HT1080 (cell line): ENCODE data around the gene SLC4A2. TPM values are rescaled to one million over a fixed set of nuclear protein-coding genes. Genes with fewer than 3 reads are reported as not detected.
A peak's percentile ranks its signal among the peaks of the same experiment; 100 is the strongest.
"Not testable (repeated sequence)": the region's sequence is repeated elsewhere in the genome, so short reads cannot be mapped to it uniquely, and the experiment has no call there.

Experiments used
- DNase-seq: peaks from one replicate; pipeline ENCODE4 v3.0.0-alpha.2; 2015; ENCODE audit warnings: low read depth
- polyA plus RNA-seq, 2 experiments: library from polyadenylated mRNA; depleted of rRNA; stranded (reverse); fragments of >200 nt; gene quantifications; 2 replicates each; pipeline ENCODE4 v1.2.3, GENCODE V29; 2015
- total RNA-seq: library from RNA; depleted of rRNA; stranded (reverse); fragments of >200 nt; shearing (Covaris generic); gene quantifications from 2 replicates; pipeline ENCODE4 v1.2.3, GENCODE V29; 2014; rRNA removed

SLC4A2 gene, protein sequence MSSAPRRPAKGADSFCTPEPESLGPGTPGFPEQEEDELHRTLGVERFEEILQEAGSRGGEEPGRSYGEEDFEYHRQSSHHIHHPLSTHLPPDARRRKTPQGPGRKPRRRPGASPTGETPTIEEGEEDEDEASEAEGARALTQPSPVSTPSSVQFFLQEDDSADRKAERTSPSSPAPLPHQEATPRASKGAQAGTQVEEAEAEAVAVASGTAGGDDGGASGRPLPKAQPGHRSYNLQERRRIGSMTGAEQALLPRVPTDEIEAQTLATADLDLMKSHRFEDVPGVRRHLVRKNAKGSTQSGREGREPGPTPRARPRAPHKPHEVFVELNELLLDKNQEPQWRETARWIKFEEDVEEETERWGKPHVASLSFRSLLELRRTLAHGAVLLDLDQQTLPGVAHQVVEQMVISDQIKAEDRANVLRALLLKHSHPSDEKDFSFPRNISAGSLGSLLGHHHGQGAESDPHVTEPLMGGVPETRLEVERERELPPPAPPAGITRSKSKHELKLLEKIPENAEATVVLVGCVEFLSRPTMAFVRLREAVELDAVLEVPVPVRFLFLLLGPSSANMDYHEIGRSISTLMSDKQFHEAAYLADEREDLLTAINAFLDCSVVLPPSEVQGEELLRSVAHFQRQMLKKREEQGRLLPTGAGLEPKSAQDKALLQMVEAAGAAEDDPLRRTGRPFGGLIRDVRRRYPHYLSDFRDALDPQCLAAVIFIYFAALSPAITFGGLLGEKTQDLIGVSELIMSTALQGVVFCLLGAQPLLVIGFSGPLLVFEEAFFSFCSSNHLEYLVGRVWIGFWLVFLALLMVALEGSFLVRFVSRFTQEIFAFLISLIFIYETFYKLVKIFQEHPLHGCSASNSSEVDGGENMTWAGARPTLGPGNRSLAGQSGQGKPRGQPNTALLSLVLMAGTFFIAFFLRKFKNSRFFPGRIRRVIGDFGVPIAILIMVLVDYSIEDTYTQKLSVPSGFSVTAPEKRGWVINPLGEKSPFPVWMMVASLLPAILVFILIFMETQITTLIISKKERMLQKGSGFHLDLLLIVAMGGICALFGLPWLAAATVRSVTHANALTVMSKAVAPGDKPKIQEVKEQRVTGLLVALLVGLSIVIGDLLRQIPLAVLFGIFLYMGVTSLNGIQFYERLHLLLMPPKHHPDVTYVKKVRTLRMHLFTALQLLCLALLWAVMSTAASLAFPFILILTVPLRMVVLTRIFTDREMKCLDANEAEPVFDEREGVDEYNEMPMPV
- total RNA-seq, result 121 and 146 TPM in 2 replicates
- 61.8 and 65.8 TPM in 2 replicates for polyA plus RNA-seq (2015; cell fraction: cytosol; rRNA removed)
- polyA plus RNA-seq (2015; cell fraction: nucleus; rRNA removed), result 172 and 211 TPM in 2 replicates

- no peak for DNase-seq
Measured at GRCh38 chr7:151059367-151060112, at the start of gene SLC4A2. TSS of gene SLC4A2 (plus strand) at chr7:151059589. CDS start at chr7:151061988, 2,399 bp downstream.

DNA sequence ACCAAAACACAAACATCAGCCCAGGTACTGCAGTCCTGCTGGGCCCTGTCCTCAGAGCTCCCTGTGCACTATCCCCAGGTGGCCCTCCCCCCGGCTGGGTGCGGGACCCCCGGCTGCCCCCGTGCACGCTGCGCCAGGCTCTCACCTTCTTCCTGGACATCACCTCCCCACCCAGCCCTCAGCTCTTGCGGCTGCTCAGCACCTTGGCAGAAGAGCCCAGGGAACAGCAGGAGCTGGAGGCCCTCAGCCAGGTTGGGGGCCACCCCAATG is 49.4 kb upstream of the SLC4A2 start:
- DNase-seq, result no peak

DNA sequence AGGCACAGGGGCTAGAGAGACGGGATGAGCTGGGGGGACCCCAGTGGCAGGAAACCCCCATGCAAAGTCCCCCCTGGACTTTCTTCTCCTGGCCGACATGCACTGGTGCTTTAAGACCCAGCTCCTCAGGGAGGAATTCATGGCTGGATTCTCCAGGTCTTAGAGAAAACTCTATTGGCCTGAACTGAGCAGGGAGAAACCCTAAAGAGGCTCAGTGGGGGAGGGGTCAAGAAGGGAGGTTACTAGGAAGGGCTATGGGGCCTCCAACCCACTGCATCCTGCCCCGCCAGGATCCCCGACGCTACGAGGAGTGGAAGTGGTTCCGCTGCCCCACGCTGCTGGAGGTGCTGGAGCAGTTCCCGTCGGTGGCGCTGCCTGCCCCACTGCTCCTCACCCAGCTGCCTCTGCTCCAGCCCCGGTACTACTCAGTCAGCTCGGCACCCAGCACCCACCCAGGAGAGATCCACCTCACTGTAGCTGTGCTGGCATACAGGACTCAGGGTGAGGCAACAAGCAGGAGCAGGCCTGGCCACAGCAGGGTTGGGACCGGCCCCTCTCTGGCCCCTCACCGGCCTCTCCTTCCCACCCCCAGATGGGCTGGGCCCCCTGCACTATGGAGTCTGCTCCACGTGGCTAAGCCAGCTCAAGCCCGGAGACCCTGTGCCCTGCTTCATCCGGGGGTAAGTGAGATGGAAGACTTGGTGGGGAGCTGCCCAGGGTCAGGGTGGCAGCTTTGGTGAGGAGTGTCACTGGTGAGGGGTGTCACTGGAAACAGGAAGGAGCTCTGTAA is 48.9 kb upstream of the SLC4A2 start:
- DNase-seq, result no peak

DNA sequence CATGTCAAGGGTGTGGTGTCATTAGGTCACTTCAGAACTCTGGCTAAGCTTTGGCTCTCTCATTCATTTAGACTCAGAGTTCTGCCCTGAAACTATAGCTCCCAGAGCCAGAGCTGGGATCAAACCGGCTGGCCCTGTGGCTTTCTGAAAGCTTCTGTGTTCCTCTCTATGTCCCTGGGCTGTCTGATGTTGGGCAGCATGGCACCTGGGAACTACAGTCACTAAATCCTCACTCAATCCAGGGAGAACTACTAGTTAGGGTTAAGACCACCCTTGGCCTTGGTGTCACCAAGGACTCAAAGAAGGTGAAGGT is 48.3 kb upstream of the SLC4A2 start:
- DNase-seq, result no peak

DNA sequence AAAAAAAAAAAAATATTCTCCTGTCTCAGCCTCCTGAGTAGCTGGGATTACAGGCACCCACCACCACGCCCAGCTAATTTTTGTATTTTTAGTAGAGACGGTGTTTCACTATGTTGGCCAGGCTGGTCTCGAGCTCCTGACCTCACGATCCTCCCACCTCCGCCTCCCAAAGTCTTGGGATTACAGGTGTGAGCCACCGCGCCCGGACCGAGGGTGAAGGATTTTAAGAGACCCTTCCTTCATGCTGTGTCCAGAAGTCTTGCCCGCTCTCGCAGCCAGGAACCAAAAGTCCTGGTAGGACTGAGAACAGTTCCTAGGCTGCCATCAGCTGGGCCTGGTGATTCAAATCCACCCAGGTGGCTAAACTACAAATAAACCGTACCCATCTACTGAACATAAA is 47.8 kb upstream of the SLC4A2 start:
- not testable (repeated sequence) for DNase-seq

DNA sequence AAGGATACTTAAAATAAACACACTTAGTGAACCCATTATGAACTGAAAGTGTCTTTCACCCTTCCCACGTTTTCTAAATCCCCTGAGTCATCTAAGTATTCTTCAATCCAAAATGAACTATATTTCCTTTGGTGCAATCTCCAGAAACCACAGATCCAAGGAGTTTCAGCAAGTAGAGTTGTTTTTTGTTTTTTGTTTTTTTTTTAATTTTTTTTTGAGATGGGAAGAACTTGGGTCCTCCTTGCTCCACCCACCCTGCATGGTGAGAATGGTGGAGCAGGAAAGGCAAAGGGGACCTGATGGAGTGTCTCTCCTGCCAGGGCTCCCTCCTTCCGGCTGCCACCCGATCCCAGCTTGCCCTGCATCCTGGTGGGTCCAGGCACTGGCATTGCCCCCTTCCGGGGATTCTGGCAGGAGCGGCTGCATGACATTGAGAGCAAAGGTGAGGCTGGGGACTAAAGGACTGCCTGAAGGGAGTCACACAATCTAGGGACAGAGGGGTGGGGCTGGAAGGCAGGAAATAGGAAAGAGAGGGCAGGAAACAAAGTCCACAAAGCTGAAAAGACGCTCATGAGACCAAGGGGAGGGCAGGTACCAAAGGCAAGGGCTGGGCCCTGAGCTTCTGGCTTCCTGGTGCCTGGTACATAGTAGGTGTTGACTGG is 47.2 kb upstream of the SLC4A2 start:
- no peak for DNase-seq

DNA sequence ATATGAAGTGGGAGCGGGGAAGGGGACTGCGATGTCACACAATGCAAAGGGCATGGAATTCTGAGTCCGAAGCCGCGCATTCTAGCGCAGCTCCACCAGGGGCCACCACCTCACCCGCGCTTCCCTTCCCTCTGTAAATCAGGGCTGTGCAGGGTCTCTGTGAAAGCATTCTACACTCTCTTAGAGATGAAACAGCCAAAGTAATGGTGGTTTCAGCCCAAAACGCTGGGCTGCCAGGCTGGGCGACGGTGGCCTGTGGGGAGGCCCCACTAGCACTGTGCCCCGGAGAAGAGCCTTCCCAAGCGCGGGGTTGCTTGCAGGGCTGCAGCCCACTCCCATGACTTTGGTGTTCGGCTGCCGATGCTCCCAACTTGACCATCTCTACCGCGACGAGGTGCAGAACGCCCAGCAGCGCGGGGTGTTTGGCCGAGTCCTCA is 46.5 kb upstream of the SLC4A2 start:
- DNase-seq, result no peak

DNA sequence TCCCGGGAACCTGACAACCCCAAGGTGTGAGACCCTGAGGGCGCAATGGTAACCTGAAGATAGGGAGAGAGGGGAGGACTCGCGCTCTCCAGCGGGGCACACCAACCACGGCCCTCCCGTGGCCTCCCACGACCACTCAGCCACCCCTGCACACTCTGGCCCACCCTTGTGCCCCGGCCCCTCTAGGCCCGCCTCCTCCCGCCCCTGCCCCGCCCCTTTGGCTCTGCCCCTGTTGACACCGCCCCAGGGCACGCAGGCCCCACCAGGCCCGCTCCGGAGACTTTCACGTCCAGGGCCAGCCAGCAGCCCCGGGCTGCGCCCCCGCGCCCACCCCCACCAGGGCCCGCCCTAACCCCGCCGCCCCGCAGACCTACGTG is 46.0 kb upstream of the SLC4A2 start:
- no peak for DNase-seq

DNA sequence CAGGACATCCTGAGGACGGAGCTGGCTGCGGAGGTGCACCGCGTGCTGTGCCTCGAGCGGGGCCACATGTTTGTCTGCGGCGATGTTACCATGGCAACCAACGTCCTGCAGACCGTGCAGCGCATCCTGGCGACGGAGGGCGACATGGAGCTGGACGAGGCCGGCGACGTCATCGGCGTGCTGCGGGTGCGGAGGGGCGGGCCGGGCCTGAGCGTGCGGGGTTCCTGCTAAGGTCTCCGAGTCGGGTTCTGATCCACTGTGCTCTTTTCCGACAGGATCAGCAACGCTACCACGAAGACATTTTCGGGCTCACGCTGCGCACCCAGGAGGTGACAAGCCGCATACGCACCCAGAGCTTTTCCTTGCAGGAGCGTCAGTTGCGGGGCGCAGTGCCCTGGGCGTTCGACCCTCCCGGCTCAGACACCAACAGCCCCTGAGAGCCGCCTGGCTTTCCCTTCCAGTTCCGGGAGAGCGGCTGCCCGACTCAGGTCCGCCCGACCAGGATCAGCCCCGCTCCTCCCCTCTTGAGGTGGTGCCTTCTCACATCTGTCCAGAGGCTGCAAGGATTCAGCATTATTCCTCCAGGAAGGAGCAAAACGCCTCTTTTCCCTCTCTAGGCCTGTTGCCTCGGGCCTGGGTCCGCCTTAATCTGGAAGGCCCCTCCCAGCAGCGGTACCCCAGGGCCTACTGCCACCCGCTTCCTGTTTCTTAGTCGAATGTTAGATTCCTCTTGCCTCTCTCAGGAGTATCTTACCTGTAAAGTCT is 45.5 kb upstream of the SLC4A2 start:
- no peak for DNase-seq

GRCh38 chr7:151014950-151015349 is 44.4 kb upstream of the SLC4A2 start:
- DNase-seq, result no peak

DNA sequence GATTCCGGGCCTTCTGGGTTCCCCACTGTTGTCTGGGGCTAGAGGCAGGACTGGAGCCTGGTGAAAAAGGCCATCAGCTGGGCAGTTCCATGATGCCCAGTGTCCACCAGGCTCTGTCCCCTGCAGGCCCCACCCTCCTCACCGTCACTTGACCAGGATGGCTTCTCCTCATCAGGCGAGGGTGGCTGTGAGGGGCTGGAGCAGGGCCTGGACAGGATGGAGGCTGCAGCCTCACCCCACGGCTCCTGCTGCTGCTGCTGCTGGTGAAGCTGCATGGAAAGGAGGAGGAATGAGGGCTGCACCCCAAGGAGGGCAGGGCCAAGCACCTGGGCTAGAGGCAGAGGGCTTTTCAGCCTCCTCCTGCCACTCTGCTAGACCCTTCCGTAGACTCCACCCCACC is 43.4 kb upstream of the SLC4A2 start:
- DNase-seq, result no peak

GRCh38 chr7:151016505-151016904 is 42.9 kb upstream of the SLC4A2 start:
- DNase-seq, result no peak

GRCh38 chr7:151016942-151017341 is 42.4 kb upstream of the SLC4A2 start:
- no peak for DNase-seq

DNA sequence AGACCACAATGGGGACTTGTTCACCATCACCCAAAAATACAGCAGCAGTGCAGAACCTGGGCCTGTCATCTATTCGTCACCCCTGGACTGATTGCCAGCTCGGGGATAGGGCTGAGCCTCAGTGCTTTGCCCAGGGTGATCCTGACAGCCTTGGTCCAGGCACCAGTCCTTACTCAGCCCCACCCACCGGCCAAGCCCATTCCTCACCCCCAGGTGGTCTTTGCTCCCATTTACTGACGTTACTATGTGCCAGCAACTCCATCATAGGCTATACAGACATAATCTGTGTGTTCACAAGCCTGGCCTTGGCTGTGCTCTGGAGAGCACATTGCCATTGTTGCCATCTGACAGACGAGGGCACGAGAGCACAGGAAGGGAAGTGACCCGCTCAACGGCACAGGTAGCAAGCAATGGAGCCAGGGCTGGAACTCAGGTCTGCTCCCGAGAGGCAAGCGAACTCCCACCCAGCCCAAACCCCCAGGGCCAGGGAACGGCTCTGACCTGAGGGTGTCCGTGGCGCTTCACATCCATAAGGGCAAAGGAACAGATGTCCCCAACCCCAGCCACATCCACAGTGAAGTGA is 41.9 kb upstream of the SLC4A2 start:
- DNase-seq, result no peak

DNA sequence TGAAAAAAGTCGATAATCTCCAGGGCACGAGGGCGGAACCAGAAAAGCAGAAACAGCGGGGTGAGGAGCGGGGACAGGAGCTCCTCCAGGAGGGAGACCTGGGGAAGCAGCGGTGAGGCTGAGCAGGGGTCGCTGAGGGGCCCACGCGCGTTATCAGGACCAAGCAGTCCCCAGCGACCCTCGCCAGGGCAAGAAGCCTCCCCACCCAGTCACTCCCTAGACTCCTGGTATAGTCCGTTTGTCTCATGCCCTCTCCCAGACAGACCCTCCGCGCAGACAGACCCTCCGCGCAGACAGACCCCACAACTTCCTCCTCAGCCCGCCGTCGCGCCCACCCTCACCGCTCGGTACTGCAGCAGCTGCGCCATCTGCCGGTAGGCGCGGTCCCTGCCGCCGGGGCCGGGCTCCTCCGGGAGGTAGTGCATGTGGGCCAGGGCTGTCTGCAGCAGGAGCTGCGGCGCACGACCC is 41.4 kb upstream of the SLC4A2 start:
- peak; percentile 47 for DNase-seq

GRCh38 chr7:151018421-151019129 is 40.8 kb upstream of the SLC4A2 start:
- DNase-seq, result no peak

DNA sequence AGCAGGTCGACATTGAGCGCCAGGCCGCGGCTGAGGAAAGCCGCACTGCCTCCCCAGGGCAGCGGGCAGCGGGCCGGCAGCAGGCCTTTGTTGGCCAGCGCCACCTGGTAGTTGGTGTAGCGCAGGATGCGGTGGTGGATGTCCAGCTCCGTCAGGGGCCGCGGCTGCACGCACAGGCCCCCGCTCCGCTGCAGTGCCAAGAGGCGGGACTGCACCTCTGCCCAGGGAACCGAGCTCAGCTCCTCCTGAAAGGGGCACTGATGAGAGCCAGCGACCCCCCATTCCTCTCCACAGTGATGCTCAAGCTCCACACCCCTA is 40.3 kb upstream of the SLC4A2 start:
- DNase-seq, result no peak

DNA sequence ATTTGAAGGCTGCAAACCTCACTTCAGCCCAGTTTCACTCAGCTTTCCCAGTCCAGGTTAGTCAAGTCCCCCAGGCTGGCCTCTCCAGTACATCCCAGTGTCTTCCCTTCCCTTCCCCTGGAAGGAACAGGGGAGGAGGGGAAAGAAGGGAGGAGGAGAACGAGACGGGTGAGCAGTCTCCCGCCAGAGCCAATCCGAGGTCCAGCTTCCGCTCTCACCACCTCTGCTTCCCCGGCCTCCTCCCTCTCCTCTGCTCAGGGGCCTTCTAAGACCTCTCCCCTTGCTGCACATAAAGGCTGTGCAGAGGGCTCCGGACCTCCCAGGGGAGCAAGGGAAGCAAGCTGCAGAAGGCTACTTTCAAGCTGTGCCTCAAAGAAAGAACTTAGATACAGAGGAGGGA is 39.2 kb upstream of the SLC4A2 start:
- no peak for DNase-seq
